HAP-1 (cell line): ENCODE measurements around the gene KATNA1.
"Not testable (repeated sequence)": the region's sequence is repeated elsewhere in the genome, so short reads cannot be mapped to it uniquely, and the experiment has no call there.

Experiments
- DNase-seq, 2 experiments: peaks; one replicate each; pipeline ENCODE4 v3.0.0-alpha.2; 2016 to 2020; ENCODE audit warnings: low spot score in 2 of 2
- H3K27me3 ChIP-seq: fragments of 250-450 bp; sonication (Bioruptor Pico); 2 replicates; pipeline ENCODE4 v1.5.1; 2020; ENCODE audit warnings: low read depth, mild to moderate bottlenecking, moderate library complexity
- H3K36me3 ChIP-seq: fragments of 250-450 bp; sonication (Bioruptor Pico); replicated peaks from 2 replicates; pipeline ENCODE4 v1.5.1; 2020; ENCODE audit warnings: mild to moderate bottlenecking
- H3K4me1 ChIP-seq: fragments of 250-450 bp; sonication (Bioruptor Pico); 2 replicates; pipeline ENCODE4 v1.5.1; 2020; ENCODE audit warnings: mild to moderate bottlenecking
- H3K4me3 ChIP-seq: fragments of 250-450 bp; sonication (Bioruptor Pico); 2 replicates; pipeline ENCODE4 v1.5.1; 2020; ENCODE audit warnings: mild to moderate bottlenecking, moderate library complexity
- H3K9me3 ChIP-seq: fragments of 250-450 bp; sonication (Bioruptor Pico); 2 replicates; pipeline ENCODE4 v1.5.1; 2020; ENCODE audit warnings: mild to moderate bottlenecking, moderate library complexity
- in situ Hi-C: fragments of 300-500 bp; cut with MboI; formaldehyde crosslinking; loops from 3 replicates; pipeline ENCODE4 v1.14.3; 2020; ENCODE audit warnings: low sequenced_read_pairs, inconsistent platforms, mixed read lengths

The KATNA1 gene

DNA sequence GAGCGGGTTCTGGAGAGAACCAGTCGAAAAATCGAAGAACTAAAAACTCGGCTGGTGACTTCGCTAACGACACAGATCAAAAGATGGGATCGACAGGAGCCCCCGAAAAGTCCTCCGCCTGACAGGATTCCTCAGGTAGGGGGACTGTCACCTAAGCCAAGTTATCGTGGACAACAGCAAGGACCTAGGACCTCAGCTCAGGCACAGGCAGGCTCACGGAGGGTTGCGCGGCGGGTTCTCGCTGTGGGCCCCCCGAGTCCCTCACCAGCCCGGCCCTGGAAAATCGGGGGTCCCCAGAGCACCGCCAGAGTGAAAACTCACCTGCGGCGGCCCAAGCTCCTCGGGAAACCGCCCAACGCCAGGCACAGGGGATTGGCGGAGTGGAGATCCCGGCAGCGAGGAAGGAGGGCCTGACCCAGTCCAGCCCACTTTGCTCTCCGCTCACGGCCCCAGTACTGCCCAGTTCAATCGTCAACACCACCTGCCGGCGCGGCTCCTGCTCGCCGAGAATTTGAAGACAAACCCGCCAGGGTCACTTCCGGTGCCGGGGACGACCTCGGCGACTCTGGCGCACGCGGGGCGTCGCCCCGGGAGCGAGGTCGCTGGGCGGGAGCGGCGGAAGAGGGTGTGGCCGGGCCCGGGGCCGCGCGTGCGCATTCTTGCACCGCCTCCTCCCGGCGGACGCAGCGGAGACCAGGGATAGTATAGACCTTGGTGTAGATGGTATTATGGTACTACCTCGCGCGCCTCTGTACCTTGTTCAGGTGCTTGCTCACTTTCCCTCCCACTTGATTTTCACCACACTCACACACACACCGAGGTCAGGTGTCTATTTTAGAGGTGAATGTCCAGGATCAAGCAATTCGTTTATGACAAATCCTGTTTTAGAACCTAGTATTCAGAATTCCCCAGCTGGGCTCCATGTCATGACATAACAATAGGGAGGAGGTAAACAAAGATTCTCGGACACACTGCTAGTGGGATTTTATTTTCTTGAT lies at the start of gene KATNA1:
TSS of gene KATNA1 (minus strand) at position 567 of the 998 bp plus-strand sequence. CDS start 10,167 bp downstream, outside the sequence.
- no peaks in the 10 kb centered on the region for H3K9me3 ChIP-seq
- peak within 1 kb of the TSS; percentile 78 for H3K4me3 ChIP-seq
- H3K27me3 ChIP-seq, result no peaks in the 10 kb centered on the region
- no peaks in the 10 kb centered on the region; the same call in 1 of the 2 replicates for H3K36me3 ChIP-seq
- peaks cover 11% of the 10 kb centered on the region for H3K4me1 ChIP-seq
- in situ Hi-C loops, result no loop called here
- peak; percentile 86 to 95 for DNase-seq

DNA sequence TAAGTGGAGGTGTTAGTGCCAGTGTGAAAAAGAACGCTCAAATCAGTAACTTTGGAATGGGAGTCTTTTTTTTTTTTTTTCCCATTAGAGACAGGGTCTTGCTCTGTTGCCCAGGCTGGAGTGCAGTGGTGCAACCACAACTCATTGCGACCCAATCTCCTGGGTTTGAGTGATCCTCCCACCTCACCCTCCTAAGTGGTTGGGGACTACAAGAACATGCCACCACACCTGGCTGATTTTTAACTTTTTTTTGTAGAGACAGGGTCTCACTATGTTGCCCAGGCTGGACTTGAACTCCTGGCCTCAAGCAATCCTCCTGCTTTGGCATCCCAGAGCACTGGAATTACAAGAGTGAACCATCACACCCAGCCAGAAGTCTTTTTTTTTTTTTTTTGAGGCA lies 49.7 kb upstream of the KATNA1 start:
- Histone ChIP-seq H3K9me3 (no peaks in the 10 kb centered on the region), H3K36me3 (peaks cover 28% of the 10 kb centered on the region), H3K4me1 (peaks cover 17% of the 10 kb centered on the region), H3K4me3 (no peak overlapping the region), H3K27me3 (no peaks in the 10 kb centered on the region)
- DNase-seq, result no peak
- in situ Hi-C loops, result no loop called here

DNA sequence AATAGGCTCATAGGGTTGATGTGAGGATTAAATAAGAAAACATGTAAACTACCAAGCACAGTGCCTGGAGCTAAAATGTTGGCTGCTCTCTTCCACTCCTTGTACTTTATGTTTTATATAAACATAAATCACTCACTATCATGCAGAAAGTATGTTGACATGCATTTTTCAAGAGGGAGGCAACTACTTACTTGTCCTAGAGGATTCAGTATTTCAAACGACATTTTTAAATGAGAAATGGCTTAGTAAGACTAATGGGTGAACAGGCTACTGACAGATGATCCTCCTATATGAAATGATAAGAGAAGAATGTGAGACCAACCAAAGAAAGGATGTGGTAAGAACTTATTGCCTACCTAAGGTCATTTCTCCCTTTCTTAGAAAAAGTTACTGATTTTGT lies 48.4 kb upstream of the KATNA1 start:
- Histone ChIP-seq H3K27me3 (no peaks in the 10 kb centered on the region), H3K9me3 (no peaks in the 10 kb centered on the region), H3K4me1 (peaks cover 16% of the 10 kb centered on the region), H3K36me3 (peaks cover 28% of the 10 kb centered on the region), H3K4me3 (no peak overlapping the region)
- DNase-seq, result no peak
- in situ Hi-C loops, result no loop called here

DNA sequence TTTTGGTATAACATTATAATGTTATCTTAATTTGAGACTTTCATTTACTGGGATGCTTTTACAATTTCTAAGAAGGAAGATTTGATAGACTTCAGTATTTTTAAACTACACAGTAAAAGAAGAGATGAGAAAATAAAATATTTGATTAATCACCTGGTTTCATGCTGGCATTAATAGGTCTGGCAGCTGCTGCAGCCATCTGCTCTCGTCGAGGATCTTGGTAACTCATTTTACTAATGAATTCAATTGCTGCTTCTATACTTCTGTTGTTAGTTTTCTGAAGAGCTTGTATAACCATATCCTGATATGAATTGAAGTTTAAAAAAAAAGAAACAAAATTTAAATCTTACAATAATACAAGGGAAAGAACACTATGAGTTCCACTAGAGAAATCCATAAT lies 46.4 kb upstream of the KATNA1 start:
- H3K9me3 ChIP-seq, result no peaks in the 10 kb centered on the region
- peaks cover 4% of the 10 kb centered on the region; the same call in 1 of the 2 replicates for H3K4me1 ChIP-seq
- no peak for DNase-seq
- no peaks in the 10 kb centered on the region for H3K27me3 ChIP-seq
- peaks cover 31% of the 10 kb centered on the region for H3K36me3 ChIP-seq
- in situ Hi-C loops, result no loop called here
- no peak overlapping the region for H3K4me3 ChIP-seq

DNA sequence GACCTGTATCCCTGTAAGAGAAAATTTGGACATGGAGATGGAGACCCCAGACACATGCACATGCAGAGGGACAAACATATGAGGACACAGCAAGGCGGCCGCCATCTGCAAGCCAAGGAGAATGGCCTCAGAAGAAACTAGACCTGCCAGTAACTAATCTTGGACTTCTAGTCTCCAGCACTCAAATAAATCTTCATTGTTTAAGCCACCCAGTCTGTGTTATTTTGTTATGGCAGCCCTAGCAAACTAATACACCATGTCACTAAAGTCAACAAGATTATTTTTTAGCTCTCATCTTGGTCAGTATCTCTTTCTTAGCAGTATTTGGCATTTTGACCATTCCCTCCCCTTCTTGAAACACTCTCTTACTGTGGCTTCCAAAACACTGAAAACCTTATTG lies 42.7 kb upstream of the KATNA1 start:
- Histone ChIP-seq H3K4me3 (no peak overlapping the region), H3K27me3 (no peaks in the 10 kb centered on the region), H3K9me3 (no peaks in the 10 kb centered on the region), H3K4me1 (peaks cover 4% of the 10 kb centered on the region; the same call in 1 of the 2 replicates), H3K36me3 (peaks cover 27% of the 10 kb centered on the region)
- no peak for DNase-seq
- in situ Hi-C loops, result no loop called here

DNA sequence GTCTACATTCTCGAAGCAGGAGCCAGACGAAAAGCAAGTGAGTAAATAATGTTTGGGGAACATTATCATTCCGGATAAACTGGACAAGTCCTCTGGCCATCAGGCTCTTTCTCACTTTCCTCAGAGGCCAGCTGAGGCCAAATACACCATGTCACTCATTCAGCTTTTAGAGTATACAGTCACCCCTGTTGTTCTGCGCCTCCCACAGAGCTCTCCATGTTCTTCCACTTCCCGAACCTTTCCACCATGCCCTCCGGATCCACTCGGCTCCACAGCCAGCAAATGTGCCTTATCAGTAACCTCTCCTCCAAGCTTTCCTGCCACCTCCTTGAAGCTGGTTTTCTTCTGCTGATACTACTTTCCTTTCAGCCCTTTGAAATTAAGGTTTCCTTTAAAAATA lies 37.7 kb upstream of the KATNA1 start:
- Histone ChIP-seq H3K36me3 (peaks cover 23% of the 10 kb centered on the region), H3K4me1 (no peaks in the 10 kb centered on the region), H3K9me3 (no peaks in the 10 kb centered on the region), H3K4me3 (no peak overlapping the region), H3K27me3 (no peaks in the 10 kb centered on the region)
- no peak for DNase-seq
- in situ Hi-C loops, result no loop called here

DNA sequence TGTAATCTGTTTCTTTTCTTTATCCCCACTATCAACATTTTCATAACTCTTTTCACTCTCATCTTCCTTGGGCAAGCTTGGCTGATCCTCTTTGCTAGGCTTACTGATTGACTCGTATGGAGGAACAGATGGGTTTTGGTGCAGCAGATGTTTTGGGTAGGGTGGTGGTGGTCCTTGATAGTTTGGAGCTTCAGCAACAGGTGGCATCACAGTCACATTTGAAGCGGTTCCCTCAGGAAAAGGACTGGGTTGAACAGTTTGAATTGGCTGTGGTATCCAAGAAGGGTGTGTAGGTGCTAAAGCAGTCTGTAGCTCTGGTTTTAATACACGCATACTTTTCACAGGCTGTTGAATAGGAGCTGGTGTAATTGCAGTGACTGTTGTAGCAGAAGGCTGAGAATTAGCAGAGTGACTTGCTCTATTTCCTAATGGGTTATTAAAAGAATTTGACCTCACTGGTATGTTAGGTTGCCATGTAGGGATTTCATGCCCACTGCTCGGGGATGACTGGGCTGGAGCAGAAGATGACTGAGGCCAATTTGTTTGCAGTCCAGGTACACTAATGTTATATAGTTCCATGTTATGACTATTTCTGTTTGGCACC lies 34.8 kb upstream of the KATNA1 start:
- no peaks in the 10 kb centered on the region for H3K9me3 ChIP-seq
- no peaks in the 10 kb centered on the region for H3K27me3 ChIP-seq
- no peak overlapping the region for H3K4me3 ChIP-seq
- peaks cover 30% of the 10 kb centered on the region for H3K36me3 ChIP-seq
- no peak for DNase-seq
- no peaks in the 10 kb centered on the region for H3K4me1 ChIP-seq
- in situ Hi-C loops, result no loop called here

DNA sequence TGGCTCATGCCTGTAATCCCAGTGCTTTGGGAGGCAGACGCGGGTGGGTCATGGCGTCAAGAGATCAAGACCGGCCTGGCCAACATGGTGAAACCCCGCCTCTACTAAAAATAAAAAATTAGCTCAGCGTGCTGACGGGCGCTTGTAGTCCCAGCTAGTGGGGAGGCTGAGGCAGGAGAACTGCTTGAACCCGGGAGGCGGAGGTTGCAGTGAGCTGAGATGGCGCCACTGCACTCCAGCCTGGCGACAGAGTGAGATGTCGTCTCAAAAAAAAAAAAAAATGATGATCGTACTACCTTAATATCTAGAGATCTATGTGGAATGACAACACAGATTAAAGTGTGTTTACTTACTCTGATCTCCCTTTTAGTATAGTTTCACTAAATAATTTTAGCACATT lies 33.3 kb upstream of the KATNA1 start:
- H3K36me3 ChIP-seq, result peaks cover 35% of the 10 kb centered on the region
- H3K27me3 ChIP-seq, H3K4me1 ChIP-seq, DNase-seq, H3K9me3 ChIP-seq, H3K4me3 ChIP-seq, in situ Hi-C loops: not testable (repeated sequence)

DNA sequence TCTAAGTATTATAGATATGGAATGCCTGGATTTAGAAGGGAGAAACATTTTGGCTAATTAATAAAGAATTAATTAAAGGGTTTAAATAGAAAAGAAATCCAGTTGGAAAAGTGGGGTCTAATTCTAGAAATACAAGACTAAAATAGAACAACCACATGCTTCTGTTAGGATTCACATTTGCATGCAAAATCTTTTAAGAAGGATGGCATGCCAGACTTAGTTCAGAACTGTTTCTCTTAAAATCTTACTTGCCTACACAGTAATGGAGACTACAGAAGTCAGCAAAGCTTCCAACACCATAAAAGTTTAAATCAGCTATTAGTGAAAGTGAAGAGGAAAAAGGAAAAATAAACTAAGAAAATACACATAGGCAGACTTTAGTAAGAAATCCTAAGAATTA lies 32.7 kb upstream of the KATNA1 start:
- DNase-seq, result no peak
- H3K36me3 ChIP-seq, result peaks cover 42% of the 10 kb centered on the region
- no peaks in the 10 kb centered on the region for H3K27me3 ChIP-seq
- in situ Hi-C loops, result no loop called here
- no peak overlapping the region for H3K4me3 ChIP-seq
- H3K9me3 ChIP-seq, result no peaks in the 10 kb centered on the region
- no peaks in the 10 kb centered on the region for H3K4me1 ChIP-seq

DNA sequence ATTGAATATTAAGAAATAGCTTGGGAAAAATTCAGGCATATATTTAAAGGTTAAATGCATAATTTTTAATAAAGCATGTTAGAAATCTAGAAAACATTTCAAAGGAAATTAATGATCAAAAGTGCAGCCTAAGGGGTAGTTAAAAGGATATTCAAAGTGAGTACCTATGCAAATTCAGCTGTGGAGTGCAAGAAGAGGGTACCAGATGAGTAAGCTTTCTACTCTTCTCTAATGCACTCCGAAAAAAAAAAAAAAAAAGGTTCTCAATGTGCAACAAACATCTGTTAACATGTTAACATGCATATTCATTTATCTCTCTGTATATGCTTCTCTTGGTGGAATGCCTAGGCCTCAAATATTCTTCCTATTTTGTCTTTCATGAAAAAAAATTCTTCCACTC lies 32.0 kb upstream of the KATNA1 start:
- in situ Hi-C loops, result no loop called here
- no peaks in the 10 kb centered on the region for H3K9me3 ChIP-seq
- no peak for DNase-seq
- H3K36me3 ChIP-seq, result peaks cover 49% of the 10 kb centered on the region
- H3K27me3 ChIP-seq, result no peaks in the 10 kb centered on the region
- no peak overlapping the region for H3K4me3 ChIP-seq
- no peaks in the 10 kb centered on the region for H3K4me1 ChIP-seq

DNA sequence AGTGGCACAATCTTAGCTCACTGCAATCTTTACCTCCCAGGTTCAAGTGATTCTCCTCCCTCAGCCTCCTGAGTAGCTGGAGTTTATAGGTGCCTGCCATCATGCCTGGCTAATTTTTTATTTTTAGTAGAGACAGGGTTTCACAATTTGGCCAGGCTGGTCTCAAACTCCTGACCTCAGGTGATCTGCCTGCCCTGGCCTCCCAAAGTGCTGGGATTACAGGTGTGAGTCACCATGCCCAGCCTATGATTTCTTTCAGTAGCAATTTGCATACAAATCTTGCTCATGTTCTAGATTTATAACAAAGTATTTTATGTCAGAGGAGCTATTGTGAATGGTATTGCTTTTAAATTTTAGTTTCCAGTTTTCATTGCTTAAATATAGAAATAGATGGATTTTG lies 23.8 kb upstream of the KATNA1 start:
- H3K4me1 ChIP-seq, H3K27me3 ChIP-seq, H3K4me3 ChIP-seq, in situ Hi-C loops, H3K9me3 ChIP-seq, DNase-seq: not testable (repeated sequence)
- peaks cover 50% of the 10 kb centered on the region for H3K36me3 ChIP-seq

DNA sequence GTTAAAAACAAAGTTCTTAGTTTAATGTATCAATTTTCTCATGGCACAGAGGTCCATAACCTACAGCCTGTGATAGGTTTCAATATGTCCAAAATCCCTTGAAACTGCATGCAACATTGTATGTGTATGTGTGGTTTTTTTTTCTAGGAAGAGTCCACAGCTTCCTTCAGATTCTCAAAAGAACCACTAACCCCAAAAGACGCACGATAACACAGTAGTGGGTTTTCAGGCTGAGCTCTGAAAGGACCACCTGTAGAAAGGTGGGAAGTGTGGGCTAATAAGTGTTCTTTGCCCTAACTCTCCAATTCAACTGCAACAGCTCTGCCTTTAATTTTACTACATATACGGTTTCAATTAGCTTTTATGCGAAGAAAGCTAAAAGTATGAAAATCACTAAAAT lies 11.5 kb upstream of the KATNA1 start:
- in situ Hi-C loops, result no loop called here
- Histone ChIP-seq H3K36me3 (peaks cover 14% of the 10 kb centered on the region), H3K4me1 (no peaks in the 10 kb centered on the region), H3K4me3 (no peak overlapping the region), H3K27me3 (no peaks in the 10 kb centered on the region), H3K9me3 (no peaks in the 10 kb centered on the region)
- DNase-seq, result no peak

DNA sequence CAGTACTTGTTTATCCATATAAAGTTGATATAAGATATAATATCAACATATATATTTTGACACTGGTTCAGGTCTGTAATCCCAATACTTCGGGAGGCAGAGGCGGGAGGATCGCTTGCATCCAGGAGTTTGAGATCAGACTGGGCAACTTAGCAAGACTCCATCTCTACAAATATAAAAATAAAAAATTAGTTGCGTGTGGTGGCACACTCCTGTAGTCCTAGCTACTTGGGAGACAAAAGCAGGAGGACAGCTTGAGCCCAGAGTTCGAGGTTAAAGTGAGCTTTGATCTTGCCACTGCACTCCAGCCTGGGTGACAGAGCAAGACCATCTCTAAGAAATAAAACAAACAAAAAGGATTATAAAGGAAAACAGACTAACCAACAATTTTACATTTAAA lies 8.9 kb upstream of the KATNA1 start:
- no peak for DNase-seq
- H3K36me3 ChIP-seq, result peaks cover 7% of the 10 kb centered on the region; the same call in 1 of the 2 replicates
- no peaks in the 10 kb centered on the region for H3K4me1 ChIP-seq
- no peaks in the 10 kb centered on the region for H3K9me3 ChIP-seq
- H3K27me3 ChIP-seq, result no peaks in the 10 kb centered on the region
- in situ Hi-C loops, result no loop called here
- no peak overlapping the region for H3K4me3 ChIP-seq

DNA sequence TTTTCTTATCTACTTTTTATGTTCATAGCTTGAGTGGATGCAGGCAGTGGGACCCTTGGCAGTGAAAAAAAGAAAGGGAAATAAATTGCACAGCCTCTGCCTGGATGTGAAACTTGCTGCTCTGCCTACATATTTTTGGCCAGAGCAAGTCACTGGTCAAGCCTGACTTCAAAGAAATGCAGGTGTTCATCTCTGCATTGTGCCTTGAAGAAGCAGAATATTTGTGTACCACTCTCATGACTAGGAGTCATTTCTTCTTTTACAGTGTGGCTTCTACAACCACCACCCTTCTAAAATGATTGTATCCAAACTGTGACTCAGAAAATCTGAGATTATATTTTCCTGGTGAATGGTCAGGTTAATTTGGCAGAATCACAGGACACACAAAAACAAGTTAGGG lies 2.5 kb upstream of the KATNA1 start:
- no peaks in the 10 kb centered on the region for H3K9me3 ChIP-seq
- no peaks in the 10 kb centered on the region for H3K36me3 ChIP-seq
- H3K4me3 ChIP-seq, result no peak overlapping the region
- H3K4me1 ChIP-seq, result peaks cover 9% of the 10 kb centered on the region
- H3K27me3 ChIP-seq, result no peaks in the 10 kb centered on the region
- no peak for DNase-seq
- in situ Hi-C loops, result no loop called here
